ENCODE results near the gene ZBTB7C.

The ZBTB7C gene

GRCh38 chr18:48417985-48418384 lies 8.8 kb upstream of the ZBTB7C start:
- DNase-seq: no peak

- no peak for DNase-seq
Measured at GRCh38 chr18:48413342-48413741, 4.2 kb upstream of the ZBTB7C start.

DNA sequence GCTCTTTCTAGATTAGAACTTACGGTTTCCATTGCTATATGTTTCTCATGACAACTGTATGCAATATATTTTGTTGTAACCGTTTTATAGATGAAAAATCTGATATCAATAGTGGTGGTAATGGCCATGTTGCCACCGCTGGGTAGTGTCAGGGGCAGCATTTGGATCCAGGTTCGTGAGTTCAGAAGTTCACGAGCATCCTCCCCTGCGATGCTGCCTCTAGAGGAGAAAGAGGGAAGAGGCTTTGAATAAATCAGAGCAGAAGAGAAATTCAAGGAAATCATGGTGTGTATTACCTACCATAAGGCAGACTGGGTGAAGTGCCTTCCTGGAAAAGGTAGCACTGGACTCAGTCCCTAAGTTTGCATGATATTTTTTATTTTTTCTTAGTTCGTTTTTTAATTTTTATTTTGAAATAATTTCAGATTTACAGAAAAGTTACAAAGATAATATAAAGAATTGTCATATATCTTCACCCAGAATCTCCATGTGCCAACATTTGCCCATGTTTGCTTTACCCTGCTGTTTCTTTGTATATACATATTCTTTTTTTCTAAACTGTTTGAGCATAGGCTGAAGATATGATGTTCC lies 3.3 kb upstream of the ZBTB7C start:
- peak in 1 of 2 experiments; percentile 45 for DNase-seq

GRCh38 chr18:48410095-48410920 lies 1.1 kb upstream of the ZBTB7C start:
- peak; percentile 61 to 88 for DNase-seq

DNA sequence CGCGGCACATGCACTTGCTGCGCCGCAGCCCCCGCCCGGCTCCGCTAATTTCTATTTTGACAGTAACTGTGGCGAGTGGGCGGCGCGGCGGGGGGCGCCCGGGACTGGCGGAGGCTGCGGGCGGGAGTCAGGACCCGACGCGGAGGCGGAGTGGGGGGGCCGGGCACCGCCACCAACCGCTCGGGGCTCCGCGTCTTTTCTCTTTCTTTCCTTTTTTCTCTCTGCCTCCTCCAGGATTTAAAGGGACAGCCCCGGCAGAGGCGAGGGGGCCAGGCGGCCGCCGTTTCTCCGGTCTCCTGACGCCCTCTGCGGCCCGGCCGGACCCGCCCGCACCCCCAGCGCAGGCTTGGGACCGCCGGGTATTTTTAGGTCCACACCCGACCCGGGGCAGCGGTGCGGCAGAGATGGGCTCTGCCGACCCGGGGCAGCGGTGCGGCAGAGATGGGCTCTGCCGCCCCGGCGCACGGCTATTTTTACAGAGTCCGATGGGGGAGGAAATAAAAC lies 460 bp upstream of the ZBTB7C start:
- no peak for DNase-seq

DNA sequence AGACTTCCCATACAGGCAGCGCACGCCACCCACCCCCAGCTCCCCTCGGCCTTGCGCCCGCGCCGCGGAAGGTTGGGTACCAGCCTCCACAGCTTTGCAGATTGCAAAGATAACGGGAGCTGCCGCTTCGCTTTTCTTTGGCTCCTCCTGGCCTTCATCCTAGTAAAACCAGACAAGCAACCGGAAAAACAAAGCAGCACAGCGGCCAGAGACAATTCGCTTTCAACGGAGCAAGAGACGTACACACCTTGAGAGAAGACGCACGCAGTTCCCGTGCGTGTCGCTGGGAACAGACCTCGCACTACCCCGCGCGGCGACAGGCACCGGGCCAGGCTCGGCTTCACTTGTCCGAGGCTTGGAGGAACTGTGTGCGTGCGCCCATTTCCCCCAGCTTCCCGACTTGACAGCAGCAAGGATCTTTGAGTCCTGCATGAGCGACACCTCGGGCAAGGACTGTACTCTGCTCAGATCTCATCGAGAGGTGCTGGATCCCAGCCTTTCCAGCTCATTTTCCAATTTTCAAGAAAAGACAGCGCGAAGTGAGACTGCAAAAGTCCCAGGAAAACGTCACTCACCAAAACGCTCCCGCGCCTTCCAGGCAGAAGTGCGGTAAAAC lies 964 bp downstream of the ZBTB7C start:
- no peak for DNase-seq

- DNase-seq: no peak
Measured at GRCh38 chr18:48407358-48407757, 1.8 kb downstream of the ZBTB7C start.

DNA sequence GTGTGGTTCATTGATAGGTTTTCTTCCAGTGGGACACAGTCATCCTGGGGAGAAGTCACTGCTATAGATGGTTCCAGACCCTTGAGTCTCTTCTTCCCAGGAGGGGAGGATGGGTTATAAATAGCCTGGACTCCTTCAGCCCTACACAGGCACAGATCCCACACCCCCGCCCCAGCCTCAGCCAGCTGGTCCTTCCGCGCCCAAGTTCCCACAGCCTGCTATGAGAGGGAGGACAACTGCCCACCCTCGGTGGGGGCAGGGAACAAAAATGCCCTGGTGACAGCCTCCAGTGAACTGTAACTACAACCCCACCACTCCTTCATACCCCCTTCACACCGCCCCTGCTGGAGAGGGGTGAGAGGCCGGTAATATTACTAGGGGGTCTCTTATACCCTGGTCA lies 3.2 kb downstream of the ZBTB7C start:
- DNase-seq: no peak

DNA sequence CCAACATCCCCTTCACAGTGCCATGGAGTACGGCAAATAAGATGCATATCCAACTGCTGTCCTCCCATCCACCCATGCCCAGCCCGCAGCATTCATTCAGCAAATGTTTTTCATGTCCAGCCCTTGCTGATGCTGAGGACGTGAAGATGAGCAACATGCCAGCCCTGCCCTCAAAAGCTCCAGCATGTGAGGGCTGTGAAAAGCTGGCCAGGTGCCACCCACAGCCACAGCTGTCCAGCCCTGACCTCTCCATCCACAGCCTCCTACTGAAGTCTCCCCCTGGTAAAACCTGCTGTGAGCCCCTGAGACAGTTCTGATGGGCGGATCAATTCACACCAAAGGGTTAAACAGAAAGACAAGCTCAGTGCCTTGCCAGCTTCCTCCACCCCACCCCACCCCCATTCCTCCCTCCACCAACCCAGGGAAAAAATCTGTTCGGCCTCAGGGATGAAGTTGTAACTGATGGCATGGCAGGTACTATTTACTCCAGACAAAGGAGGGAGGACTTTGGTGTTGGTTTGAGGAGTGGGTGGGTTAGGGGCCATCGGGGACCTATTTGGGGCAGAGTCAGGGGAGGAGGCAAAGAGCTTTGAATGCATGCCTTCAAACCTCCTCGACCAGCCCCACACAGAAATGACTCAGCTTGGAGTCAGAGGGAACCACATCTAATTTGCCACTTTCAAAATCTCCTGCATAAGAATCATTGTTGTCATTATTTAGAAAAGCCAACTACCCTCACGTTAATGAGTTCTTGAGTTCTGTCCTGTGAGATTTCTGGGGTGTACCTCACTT lies 4.3 kb downstream of the ZBTB7C start:
- no peak for DNase-seq

- no peak for DNase-seq
Measured at GRCh38 chr18:48402953-48403352, 6.2 kb downstream of the ZBTB7C start.

GRCh38 chr18:48399303-48400075 lies 9.7 kb downstream of the ZBTB7C start:
- no peak for DNase-seq

- no peak for DNase-seq
Measured at GRCh38 chr18:48398074-48398473, 11.1 kb downstream of the ZBTB7C start.

DNA sequence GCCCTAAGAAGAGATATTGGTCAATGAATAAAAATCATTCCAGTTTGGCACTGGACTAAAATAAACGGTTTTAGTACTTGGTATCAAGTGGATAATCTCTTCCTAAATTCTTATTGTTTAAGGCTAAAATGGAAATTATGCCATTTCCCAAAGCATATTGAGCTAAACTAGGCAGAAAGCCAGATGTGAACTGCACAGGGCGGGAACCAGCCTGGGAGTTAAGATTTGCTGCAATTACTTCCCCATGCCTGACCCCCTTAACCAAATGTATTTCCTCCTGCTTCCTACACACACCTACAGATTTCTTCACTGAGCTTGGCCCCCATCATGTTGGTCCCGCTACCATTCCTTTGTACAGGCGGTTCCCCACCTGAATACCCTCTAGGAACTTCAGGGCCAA lies 12.2 kb downstream of the ZBTB7C start:
- no peak for DNase-seq

DNA sequence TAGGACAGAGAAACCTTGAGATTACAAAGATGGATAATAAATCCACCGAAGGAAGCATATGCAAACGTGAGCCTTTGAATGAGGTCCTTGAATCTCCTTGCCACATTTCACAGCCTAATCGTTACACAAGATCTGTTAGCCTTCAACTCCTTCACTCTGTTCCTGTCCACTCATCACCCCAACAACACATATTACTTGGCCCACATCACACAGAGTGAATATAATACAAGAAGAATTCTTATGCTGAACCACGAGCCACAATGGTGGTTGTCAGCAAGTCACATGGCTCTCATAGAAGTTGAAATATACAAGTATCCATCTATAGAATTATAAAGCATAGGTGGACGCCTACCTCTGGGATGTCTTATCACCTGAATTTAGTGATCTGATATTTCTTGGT lies 12.6 kb downstream of the ZBTB7C start:
- DNase-seq: no peak

GRCh38 chr18:48395646-48396045 lies 13.5 kb downstream of the ZBTB7C start:
- no peak for DNase-seq

GRCh38 chr18:48394176-48394575 lies 15.0 kb downstream of the ZBTB7C start:
- no peak for DNase-seq

DNA sequence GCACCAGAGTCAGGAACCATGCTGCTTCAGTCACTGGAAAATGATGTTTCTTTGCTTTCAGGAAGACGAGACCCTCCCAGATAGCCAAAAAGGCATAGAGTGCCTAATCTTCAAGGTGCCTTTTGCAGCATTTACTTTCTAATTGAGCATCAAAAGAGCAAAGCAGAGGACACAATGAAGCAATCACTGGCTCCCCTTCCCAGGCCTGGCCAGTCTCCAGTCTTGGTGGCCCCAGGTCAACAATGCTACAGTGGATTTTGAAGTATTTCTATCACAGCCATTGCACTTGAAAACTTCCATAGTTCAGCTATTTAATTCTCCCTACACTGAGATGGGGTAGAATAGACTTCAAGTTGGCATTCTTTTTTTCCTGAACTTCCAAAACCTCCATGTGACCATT lies 15.4 kb downstream of the ZBTB7C start:
- no peak for DNase-seq

DNA sequence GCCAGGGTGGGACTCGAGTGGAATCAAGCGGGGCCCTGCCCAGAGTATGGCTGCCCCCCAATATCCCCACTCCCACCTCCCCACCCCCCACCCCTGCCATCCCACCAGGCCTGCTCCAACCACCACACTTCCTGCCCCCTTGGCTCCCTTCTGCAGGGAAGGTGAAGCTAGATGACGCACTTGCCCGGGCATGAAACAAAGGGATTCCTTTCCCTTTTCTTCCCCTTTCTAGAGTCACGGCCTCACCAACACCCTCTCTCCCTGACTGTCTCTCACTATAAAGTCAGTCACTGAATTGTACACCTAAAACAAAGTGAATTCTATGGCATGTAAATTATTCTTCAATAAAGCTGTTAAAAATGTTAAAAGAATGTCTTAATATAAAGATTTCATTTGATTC lies 16.0 kb downstream of the ZBTB7C start:
- DNase-seq: no peak

DNA sequence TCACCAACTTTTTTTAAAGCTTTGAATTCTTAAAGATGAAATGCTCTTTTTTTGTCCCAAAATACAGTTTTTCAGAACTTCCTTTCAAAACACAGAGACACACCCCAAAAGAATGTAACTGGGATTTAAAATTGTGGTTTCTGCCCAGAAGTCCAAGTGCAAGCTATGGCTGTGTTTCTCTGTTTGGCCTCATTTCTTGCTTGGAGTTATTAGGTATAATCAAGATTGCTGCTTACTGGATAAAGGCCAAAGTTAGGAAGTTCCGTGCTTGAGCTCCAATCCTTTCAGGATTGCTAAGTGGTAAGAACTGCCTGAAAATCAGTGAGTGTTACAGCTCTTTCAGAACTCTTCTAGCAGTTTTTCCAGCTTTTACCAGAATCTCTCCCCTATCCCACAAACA lies 16.9 kb downstream of the ZBTB7C start:
- peak in 1 of 2 experiments; percentile 32 for DNase-seq

DNA sequence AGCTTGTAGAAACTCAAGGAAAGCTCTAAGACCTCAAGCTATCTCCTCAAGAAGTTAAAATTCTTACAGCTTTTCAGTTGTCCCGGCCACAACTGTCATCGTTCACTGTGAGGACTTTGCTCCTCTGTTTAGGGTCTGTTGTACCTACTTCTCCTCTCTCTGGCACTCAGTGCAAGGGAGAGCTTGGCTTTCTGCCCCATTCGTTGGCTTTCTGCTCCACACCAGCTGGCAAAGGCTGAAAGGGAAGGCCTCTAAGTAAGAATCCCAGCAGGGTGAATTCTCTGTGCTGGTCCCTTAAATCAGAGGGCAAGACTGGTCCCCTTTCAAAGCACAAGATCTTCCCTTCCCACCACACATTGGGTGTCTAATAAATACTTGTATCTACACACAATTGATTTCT lies 17.3 kb downstream of the ZBTB7C start:
- peak; percentile 66 to 82 for DNase-seq

DNA sequence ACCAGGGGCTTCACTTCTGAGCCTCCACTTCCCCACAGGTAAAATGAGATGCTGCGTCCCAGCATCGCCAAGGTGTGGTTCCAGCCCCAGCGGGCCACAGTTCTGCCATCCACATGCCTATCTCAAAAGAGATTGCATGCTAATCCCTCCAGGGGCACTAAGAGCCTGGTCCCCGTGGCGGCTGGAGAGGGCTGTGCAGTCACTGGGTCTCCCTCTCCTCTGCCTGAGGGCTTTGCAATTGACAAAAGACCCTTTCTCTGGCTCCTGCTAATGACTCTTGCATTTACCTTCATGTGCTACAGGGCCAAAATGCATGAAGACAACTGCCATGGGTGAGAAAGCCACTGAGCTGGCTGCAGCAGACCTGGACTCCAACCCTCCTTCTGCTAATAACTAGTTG lies 18.5 kb downstream of the ZBTB7C start:
- no peak for DNase-seq

DNA sequence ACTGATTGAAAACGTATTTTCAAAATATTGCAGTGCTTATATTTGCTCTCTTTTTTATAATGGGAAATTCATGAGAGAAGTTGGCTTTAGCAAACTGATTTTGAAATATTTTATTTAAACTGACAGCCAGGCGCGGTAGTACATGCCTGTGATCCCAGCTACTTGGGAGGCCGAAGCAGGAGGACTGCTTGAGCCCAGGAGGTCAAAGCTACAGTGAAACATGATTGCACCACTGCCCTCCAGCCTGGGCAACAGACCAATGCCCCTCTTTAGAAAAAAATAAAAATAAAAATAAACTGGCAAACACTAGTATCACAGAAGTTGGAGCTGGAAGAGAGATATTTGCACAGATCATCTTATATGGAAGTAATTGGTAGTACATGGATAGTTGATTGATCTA lies 20.7 kb downstream of the ZBTB7C start:
- no peak for DNase-seq
